H1 (cell line): ENCODE measurements around the gene SPAG4. TPM values are rescaled to one million over a fixed set of nuclear protein-coding genes. Genes with fewer than 3 reads are reported as not detected.

Experiments used
- CTCF ChIA-PET: fragments of 300-600 bp; sonication (Branson Sonifier 250); formaldehyde crosslinking; loops from one replicate; lab custom pipeline; 2021; ENCODE audit not compliant: partially characterized antibody; lab: Charles Lee
- POLR2A ChIA-PET: fragments of 300-600 bp; sonication (Branson Sonifier 250); formaldehyde crosslinking; loops from one replicate; lab custom pipeline; 2021; ENCODE audit warnings: inconsistent platforms; ENCODE audit not compliant: partially characterized antibody; lab: Charles Lee
- DNase-seq, 2 experiments: peaks; one replicate each; pipeline versions ENCODE4 v3.0.0 to v3.0.0-alpha.2; 2010 to 2022; ENCODE audit warnings: low spot score in 2 of 2, low read depth in 1 of 2, mixed read lengths in 1 of 2
- FAIRE-seq: peaks from 2 replicates; lab custom pipeline; 2011; peaks lifted over from hg19 to GRCh38; lab: Jason Lieb, UNC
- H2AFZ ChIP-seq: 2 replicates; pipeline ENCODE4 v1.8.1; 2012; ENCODE audit warnings: low read length, inconsistent platforms
- H2AK5ac ChIP-seq: 2 replicates; pipeline ENCODE4 v1.6.1; 2013; ENCODE audit warnings: low read depth, low read length
- H2BK120ac ChIP-seq: replicated peaks from 2 replicates; pipeline ENCODE3; 2013; ENCODE audit warnings: low read depth, low read length, inconsistent platforms
- H2BK12ac ChIP-seq: 2 replicates; pipeline ENCODE4 v1.6.1; 2013; ENCODE audit warnings: low read depth, low read length
- H2BK15ac ChIP-seq: 2 replicates; pipeline ENCODE4 v1.6.1; 2013; ENCODE audit warnings: low read length
- H2BK20ac ChIP-seq: 2 replicates; pipeline ENCODE4 v1.6.1; 2013; ENCODE audit warnings: low read length
- H2BK5ac ChIP-seq: 2 replicates; pipeline ENCODE4 v1.6.1; 2013; ENCODE audit warnings: low read depth, low read length
- H3K14ac ChIP-seq: 2 replicates; pipeline ENCODE4 v1.6.1; 2013; ENCODE audit warnings: inconsistent platforms; ENCODE audit not compliant: insufficient read length
- H3K18ac ChIP-seq: 2 replicates; pipeline ENCODE4 v1.6.1; 2013; ENCODE audit warnings: low read length; ENCODE audit errors: extremely low read depth
- H3K23ac ChIP-seq: 2 replicates; pipeline ENCODE4 v1.6.1; 2013; ENCODE audit warnings: inconsistent platforms; ENCODE audit not compliant: insufficient read length
- H3K23me2 ChIP-seq: 2 replicates; pipeline ENCODE4 v1.6.1; 2013; ENCODE audit warnings: low read depth, low read length
- H3K27ac ChIP-seq: 2 replicates; pipeline ENCODE4 v1.6.1; 2011; ENCODE audit warnings: low read depth, low read length, inconsistent platforms
- H3K27me3 ChIP-seq, 4 experiments: replicated peaks in 1 of 4; 1 replicate in 1 of 4; 2 replicates in 3 of 4; pipeline versions ENCODE4 v1.6.1 to v1.8.1; 2011 to 2013; ENCODE audit warnings: low read length in 3 of 4, mild to moderate bottlenecking in 3 of 4, inconsistent platforms in 2 of 4, mixed read lengths in 2 of 4, moderate library complexity in 1 of 4; ENCODE audit not compliant: control insufficient read depth in 3 of 4, insufficient read depth in 3 of 4; ENCODE audit errors: extremely low read depth in 1 of 4
- H3K36me3 ChIP-seq, 4 experiments: 2 replicates each; pipeline versions ENCODE4 v1.6.1 to v1.8.1; 2011 to 2013; ENCODE audit warnings: mild to moderate bottlenecking in 4 of 4, low read length in 3 of 4, moderate library complexity in 2 of 4, control low read depth in 1 of 4, inconsistent platforms in 1 of 4; ENCODE audit not compliant: insufficient read depth in 4 of 4, control insufficient read depth in 2 of 4
- H3K4ac ChIP-seq: replicated peaks from 2 replicates; pipeline ENCODE3; 2013; ENCODE audit warnings: low read length, low read depth, mixed read lengths, inconsistent platforms; ENCODE audit not compliant: insufficient read length
- H3K4me1 ChIP-seq, 4 experiments: replicated peaks in 1 of 4; 1 replicate in 1 of 4; 2 replicates in 3 of 4; pipeline versions ENCODE4 v1.6.1 to v1.8.1; 2011 to 2013; ENCODE audit warnings: low read length in 3 of 4, inconsistent platforms in 2 of 4, mixed read lengths in 1 of 4; ENCODE audit not compliant: insufficient read depth in 4 of 4, control insufficient read depth in 3 of 4
- H3K4me2 ChIP-seq, 2 experiments: 2 replicates each; pipeline versions ENCODE4 v1.6.1 to v1.8.1; 2011 to 2013; ENCODE audit warnings: low read depth in 2 of 2, low read length in 2 of 2, control low read depth in 1 of 2, inconsistent platforms in 1 of 2, mild to moderate bottlenecking in 1 of 2; ENCODE audit not compliant: insufficient read depth in 1 of 2
- H3K4me3 ChIP-seq, 4 experiments: fragments of 200-600, 300-600 bp in 1 of 4; sonication (generic), shearing (Covaris generic), sonication (Bioruptor Twin) in 1 of 4; 2 replicates each; pipeline versions ENCODE4 v1.5.1 to v1.8.1; 2011 to 2016; ENCODE audit warnings: low read length in 4 of 4, low read depth in 3 of 4, control low read depth in 2 of 4, inconsistent platforms in 2 of 4, mild to moderate bottlenecking in 2 of 4, mixed read lengths in 1 of 4, moderate library complexity in 1 of 4; ENCODE audit not compliant: insufficient read depth in 2 of 4; ENCODE audit errors: extremely low read depth in 1 of 4
- H3K56ac ChIP-seq: replicated peaks from 2 replicates; pipeline ENCODE3; 2013; ENCODE audit warnings: low read depth, mild to moderate bottlenecking, mixed read lengths, low read length, inconsistent platforms; ENCODE audit not compliant: insufficient read length
- H3K79me1 ChIP-seq: 2 replicates; pipeline ENCODE4 v1.6.1; 2013; ENCODE audit warnings: low read depth, low read length, control low read depth
- H3K79me2 ChIP-seq, 2 experiments: 2 replicates each; pipeline versions ENCODE4 v1.6.1 to v1.8.1; 2012 to 2013; ENCODE audit warnings: low read length in 2 of 2, mild to moderate bottlenecking in 2 of 2, inconsistent platforms in 1 of 2; ENCODE audit not compliant: insufficient read depth in 2 of 2, control insufficient read depth in 1 of 2
- H3K9ac ChIP-seq, 4 experiments: replicated peaks in 1 of 4; 1 replicate in 1 of 4; 2 replicates in 3 of 4; pipeline versions ENCODE4 v1.6.1 to v1.8.1; 2011 to 2013; ENCODE audit warnings: low read depth in 3 of 4, low read length in 3 of 4, control low read depth in 2 of 4, mild to moderate bottlenecking in 2 of 4, moderate library complexity in 2 of 4, inconsistent platforms in 1 of 4; ENCODE audit errors: extremely low read depth in 1 of 4
- H3K9me3 ChIP-seq, 2 experiments: 2 replicates each; pipeline versions ENCODE4 v1.6.1 to v1.8.1; 2012 to 2013; ENCODE audit warnings: mild to moderate bottlenecking in 2 of 2, moderate library complexity in 2 of 2, control low read depth in 1 of 2, inconsistent platforms in 1 of 2, low read depth in 1 of 2, low read length in 1 of 2, mixed read lengths in 1 of 2; ENCODE audit not compliant: insufficient read depth in 2 of 2
- H4K20me1 ChIP-seq, 2 experiments: replicated peaks in 1 of 2; 2 replicates each; pipeline versions ENCODE3 to v1.8.1; 2011 to 2013; ENCODE audit warnings: inconsistent platforms in 2 of 2, low read length in 2 of 2, mild to moderate bottlenecking in 1 of 2; ENCODE audit not compliant: insufficient read depth in 2 of 2, control insufficient read depth in 1 of 2
- H4K5ac ChIP-seq: 2 replicates; pipeline ENCODE4 v1.6.1; 2013; ENCODE audit warnings: low read length, low read depth, mixed read lengths, inconsistent platforms; ENCODE audit not compliant: insufficient read length
- H4K8ac ChIP-seq: 2 replicates; pipeline ENCODE4 v1.8.0; 2013; ENCODE audit warnings: mild to moderate bottlenecking, moderate library complexity, low read length, inconsistent platforms; ENCODE audit not compliant: insufficient read depth; ENCODE audit errors: extremely low read depth
- H4K91ac ChIP-seq: replicated peaks from 2 replicates; pipeline ENCODE3; 2013; ENCODE audit warnings: low read length, mixed read lengths, inconsistent platforms; ENCODE audit not compliant: insufficient read length
- BRCA1 ChIP-seq: IDR thresholded peaks from 2 replicates; pipeline ENCODE4 v1.6.1; 2012; ENCODE audit warnings: low read depth, low read length, improper control_type of control experiment
- CTBP2 ChIP-seq: IDR thresholded peaks from 2 replicates; pipeline ENCODE4 v1.7.0; 2011; ENCODE audit warnings: borderline replicate concordance, mild to moderate bottlenecking, moderate library complexity, mixed read lengths, low read length; ENCODE audit not compliant: insufficient read depth, insufficient read length
- GTF2F1 ChIP-seq: IDR thresholded peaks from 2 replicates; pipeline ENCODE4 v1.6.1; 2012; ENCODE audit warnings: low read depth, low read length, improper control_type of control experiment, borderline replicate concordance
- HDAC2 ChIP-seq, 2 experiments: fragments of 300-600 bp in 1 of 2; sonication (generic) in 1 of 2; IDR thresholded peaks; 2 replicates each; pipeline ENCODE4 v1.6.1; 2011 to 2012; ENCODE audit warnings: low read depth in 2 of 2, low read length in 2 of 2, mild to moderate bottlenecking in 2 of 2, moderate library complexity in 2 of 2, borderline replicate concordance in 1 of 2, inconsistent platforms in 1 of 2
- HDAC6 ChIP-seq: IDR thresholded peaks from one replicate; pipeline ENCODE4 v1.7.1; 2012; ENCODE audit warnings: low read depth, mild to moderate bottlenecking, inconsistent platforms, low read length, moderate library complexity
- KDM5A ChIP-seq: fragments of 200-600 bp; IDR thresholded peaks from 2 replicates; pipeline ENCODE4 v1.7.1; 2012; ENCODE audit warnings: mild to moderate bottlenecking, low read length, inconsistent platforms, mixed read lengths
- RAD21 ChIP-seq, 2 experiments: IDR thresholded peaks in 1 of 2; conservative IDR thresholded peaks in 1 of 2; 2 replicates each; pipeline ENCODE4 v1.6.1; 2011; ENCODE audit warnings: low read depth in 2 of 2, low read length in 2 of 2, improper control_type of control experiment in 1 of 2, inconsistent platforms in 1 of 2, mild to moderate bottlenecking in 1 of 2, moderate library complexity in 1 of 2
- SP1 ChIP-seq: IDR thresholded peaks from 2 replicates; pipeline ENCODE4 v1.6.1; 2011; ENCODE audit warnings: low read depth, low read length
- TCF12 ChIP-seq: IDR thresholded peaks from 2 replicates; pipeline ENCODE4 v1.6.1; 2011; ENCODE audit warnings: low read depth, mild to moderate bottlenecking, low read length
- WGBS, 2 experiments: shearing (Covaris generic) in 1 of 2; methylation state at CpG; one replicate each; pipeline versions ENCODE4 v1.1.6 to v1.1.7; 2013 to 2015; ENCODE audit warnings: low lambda C conversion rate in 2 of 2, mixed read lengths in 2 of 2, inconsistent platforms in 1 of 2, low coverage in 1 of 2, missing lambda C conversion rate in 1 of 2; ENCODE audit not compliant: insufficient replicate concordance in 2 of 2, insufficient coverage in 1 of 2, insufficient read length in 1 of 2; ENCODE audit errors: extremely low coverage in 1 of 2, missing lambda C conversion rate in 1 of 2; 5-methylcytosine and 5-hydroxymethylcytosine counted together
- polyA plus RNA-seq, 7 experiments: library from polyadenylated mRNA; depleted of rRNA in 3 of 7; stranded (reverse) in 5 of 7; unstranded in 2 of 7; fragments of >200 nt in 5 of 7; fragments of 200-250 nt in 2 of 7; gene quantifications; 1 replicate in 5 of 7; 2 replicates in 1 of 7; 4 replicates in 1 of 7; pipeline versions ENCODE4 v1.2.1 to v1.2.3, GENCODE V29; 2011 to 2013; ENCODE audit warnings: missing spikeins in 2 of 7, mixed read lengths in 2 of 7
- total RNA-seq: library from RNA; stranded (reverse); fragmentation: NEBNext Ultra II Directional; extraction: Animal tissue kit (Norgen Biotek cat#: 25700); gene quantifications from 2 replicates; pipeline ENCODE4 v1.2.1, GENCODE V29; 2021
- TF ChIP-seq, protein P1 (sequence below), 3 experiments: IDR thresholded peaks; 1 replicate in 2 of 3; 2 replicates in 1 of 3; pipeline versions ENCODE4 v1.5.1 to v1.6.1; 2011; ENCODE audit warnings: low read length in 3 of 3, mild to moderate bottlenecking in 3 of 3, inconsistent platforms in 2 of 3, low read depth in 1 of 3, moderate library complexity in 1 of 3; ENCODE audit not compliant: insufficient read depth in 1 of 3; ENCODE audit errors: control extremely low read depth in 1 of 3

Gene SPAG4
- total and polyA plus RNA-seq, 2 of the 8 experiments (the other 6 are each of a cell fraction or from before 2014, with no cell fraction given), result 2.4 to 6.0 TPM

- H2BK120ac ChIP-seq, result no peak overlapping the region
- no peak overlapping the region for H3K4me3 ChIP-seq
- H3K27ac ChIP-seq, result no peak overlapping the region
- no peak overlapping the region for H2BK15ac ChIP-seq
- H3K79me1 ChIP-seq, result no peaks in the 10 kb centered on the region
- no peak for FAIRE-seq
- no peak overlapping the region for H4K5ac ChIP-seq
- H4K91ac ChIP-seq, result no peak overlapping the region
- no peak overlapping the region for H3K56ac ChIP-seq
- TF ChIP-seq HDAC2 (IDR thresholded peaks at IDR 0.05; ENCODE audit: borderline replicate concordance in 1 of 2, low read depth in 2 of 2, low read length in 2 of 2) (no peak), GTF2F1 (no peak), CTBP2 (peak; percentile 45), RAD21 (IDR thresholded peaks at IDR 0.05 in 1 of 2, conservative IDR thresholded peaks at IDR 0.05 in 1 of 2; ENCODE audit: low read depth in 2 of 2, low read length in 2 of 2) (peak; percentile 59 to 77), HDAC6 (no peak), KDM5A (no peak), SP1 (no peak), BRCA1 (no peak), TCF12 (0 out of 2 replicates have a peak, but pooled peaks have one; percentile 25)
- TF ChIP-seq, protein P1, sequence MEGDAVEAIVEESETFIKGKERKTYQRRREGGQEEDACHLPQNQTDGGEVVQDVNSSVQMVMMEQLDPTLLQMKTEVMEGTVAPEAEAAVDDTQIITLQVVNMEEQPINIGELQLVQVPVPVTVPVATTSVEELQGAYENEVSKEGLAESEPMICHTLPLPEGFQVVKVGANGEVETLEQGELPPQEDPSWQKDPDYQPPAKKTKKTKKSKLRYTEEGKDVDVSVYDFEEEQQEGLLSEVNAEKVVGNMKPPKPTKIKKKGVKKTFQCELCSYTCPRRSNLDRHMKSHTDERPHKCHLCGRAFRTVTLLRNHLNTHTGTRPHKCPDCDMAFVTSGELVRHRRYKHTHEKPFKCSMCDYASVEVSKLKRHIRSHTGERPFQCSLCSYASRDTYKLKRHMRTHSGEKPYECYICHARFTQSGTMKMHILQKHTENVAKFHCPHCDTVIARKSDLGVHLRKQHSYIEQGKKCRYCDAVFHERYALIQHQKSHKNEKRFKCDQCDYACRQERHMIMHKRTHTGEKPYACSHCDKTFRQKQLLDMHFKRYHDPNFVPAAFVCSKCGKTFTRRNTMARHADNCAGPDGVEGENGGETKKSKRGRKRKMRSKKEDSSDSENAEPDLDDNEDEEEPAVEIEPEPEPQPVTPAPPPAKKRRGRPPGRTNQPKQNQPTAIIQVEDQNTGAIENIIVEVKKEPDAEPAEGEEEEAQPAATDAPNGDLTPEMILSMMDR (IDR thresholded peaks at IDR 0.05; ENCODE audit: control extremely low read depth in 1 of 3, insufficient read depth in 1 of 3, low read depth in 1 of 3, low read length in 3 of 3), result peak; percentile 80 to 89 (median 87)
- H3K36me3 ChIP-seq, result no peaks in the 10 kb centered on the region
- ChIA-PET POLR2A (interaction anchor here (0.6 to 2.9 kb wide), 7 partner anchors 10 to 62 kb away, joined by 3 to 14 read pairs (median 6); partner anchors contain the start of genes ERGIC3 and SPAG4), CTCF (interaction anchor here (0.6 to 8.3 kb wide), 19 partner anchors 9 to 292 kb away, joined by 3 to 121 read pairs (median 5); partner anchors contain the start of genes ERGIC3 and SPAG4)
- no peaks in the 10 kb centered on the region for H3K9me3 ChIP-seq
- H4K20me1 ChIP-seq, result no peaks in the 10 kb centered on the region
- no peak overlapping the region for H2AK5ac ChIP-seq
- H3K4ac ChIP-seq, result no peak overlapping the region
- no peak overlapping the region for H2BK5ac ChIP-seq
- H3K4me1 ChIP-seq, result peaks cover 0 to 14% (median 7%) of the 10 kb centered on the region in 4 experiments; a peak in 4 of 7 replicates
- peak in 1 of 2 experiments; percentile 86 for DNase-seq
- no peak overlapping the region for H3K14ac ChIP-seq
- H3K23ac ChIP-seq, result no peak overlapping the region
- no peak overlapping the region for H3K9ac ChIP-seq
- peaks cover 6 to 42% (median 33%) of the 10 kb centered on the region in 4 experiments for H3K27me3 ChIP-seq
- WGBS, 2 experiments, result 45% methylated on average over 4 of the region's 4 CpGs; no CpG with 5 or more reads in 1 of the 2 experiments
- H3K23me2 ChIP-seq, result peaks cover 11% of the 10 kb centered on the region; the same call in 1 of the 2 replicates
- H3K4me2 ChIP-seq, result no peak overlapping the region
- no peak overlapping the region for H2BK20ac ChIP-seq
- no peaks in the 10 kb centered on the region for H3K79me2 ChIP-seq
- H3K18ac ChIP-seq, result no peak overlapping the region
- H2BK12ac ChIP-seq, result no peak overlapping the region
- H2AFZ ChIP-seq, result no peak overlapping the region
- H4K8ac ChIP-seq, result no peak overlapping the region
Observed at GRCh38 chr20:35604449-35604747, 11.2 kb upstream of the SPAG4 start.
